ENCODE measurements around the gene AXIN1.
"Not testable (repeated sequence)": the region's sequence is repeated elsewhere in the genome, so short reads cannot be mapped to it uniquely, and the experiment has no call there.

The AXIN1 gene

DNA sequence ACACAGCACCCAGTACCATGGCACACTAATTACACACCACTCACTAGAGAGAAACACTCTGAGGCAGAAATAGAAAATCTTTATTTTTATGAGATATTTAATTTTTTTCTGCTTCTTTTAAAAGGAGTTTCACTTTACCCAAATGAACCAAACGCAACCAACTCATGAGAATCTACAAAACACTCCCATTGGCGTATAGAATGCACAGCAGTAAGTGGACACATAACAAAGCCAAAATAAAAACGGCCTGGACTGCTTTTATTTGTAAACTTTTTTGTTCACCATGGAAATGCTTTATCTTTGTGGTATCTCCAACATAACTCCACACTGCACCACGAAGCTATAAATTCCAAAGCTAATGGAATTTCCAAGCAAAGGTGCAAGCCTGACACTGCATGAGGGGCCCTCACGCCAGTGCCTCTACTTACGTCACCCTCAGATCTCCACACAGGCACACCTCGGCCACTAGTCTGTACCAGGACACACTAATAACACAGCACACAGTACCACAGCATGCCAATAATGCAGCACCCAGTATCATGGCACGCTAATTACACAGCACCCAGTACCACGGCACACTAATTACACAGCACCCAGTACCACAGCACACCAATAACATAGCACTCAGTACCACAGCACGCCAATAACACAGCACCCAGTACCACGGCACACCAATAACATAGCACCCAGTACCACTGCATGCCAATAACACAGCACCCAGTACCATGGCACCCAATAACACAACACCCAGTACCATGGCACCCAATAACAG is 17.5 kb downstream of the AXIN1 start:
- not testable (repeated sequence) for DNase-seq (ENCODE audit: insufficient read length, low spot score); FAIRE-seq

DNA sequence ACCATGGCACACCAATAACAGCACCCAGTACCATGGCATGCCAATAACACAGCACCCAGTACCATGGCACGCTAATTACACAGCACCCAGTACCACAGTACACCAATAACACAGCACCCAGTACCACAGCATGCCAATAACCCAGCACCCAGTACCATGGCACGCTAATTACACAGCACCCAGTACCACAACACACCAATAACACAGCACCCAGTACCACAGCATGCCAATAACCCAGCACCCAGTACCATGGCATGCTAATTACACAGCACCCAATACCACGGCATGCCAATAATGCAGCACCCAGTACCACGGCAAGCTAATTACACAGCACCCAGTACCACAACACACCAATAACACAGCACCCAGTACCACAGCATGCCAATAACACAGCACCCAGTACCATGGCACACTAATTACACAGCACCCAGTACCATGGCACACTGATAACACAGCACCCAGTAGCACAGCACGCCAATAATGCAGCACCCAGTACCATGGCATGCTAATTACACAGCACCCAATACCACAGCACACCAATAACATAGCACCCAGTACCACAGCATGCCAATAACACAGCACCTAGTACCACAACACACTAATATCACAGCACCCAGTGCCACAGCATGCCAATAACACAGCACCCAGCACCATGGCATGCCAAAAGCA is 18.2 kb downstream of the AXIN1 start:
- not testable (repeated sequence) for DNase-seq (ENCODE audit: insufficient read length, low spot score); FAIRE-seq

DNA sequence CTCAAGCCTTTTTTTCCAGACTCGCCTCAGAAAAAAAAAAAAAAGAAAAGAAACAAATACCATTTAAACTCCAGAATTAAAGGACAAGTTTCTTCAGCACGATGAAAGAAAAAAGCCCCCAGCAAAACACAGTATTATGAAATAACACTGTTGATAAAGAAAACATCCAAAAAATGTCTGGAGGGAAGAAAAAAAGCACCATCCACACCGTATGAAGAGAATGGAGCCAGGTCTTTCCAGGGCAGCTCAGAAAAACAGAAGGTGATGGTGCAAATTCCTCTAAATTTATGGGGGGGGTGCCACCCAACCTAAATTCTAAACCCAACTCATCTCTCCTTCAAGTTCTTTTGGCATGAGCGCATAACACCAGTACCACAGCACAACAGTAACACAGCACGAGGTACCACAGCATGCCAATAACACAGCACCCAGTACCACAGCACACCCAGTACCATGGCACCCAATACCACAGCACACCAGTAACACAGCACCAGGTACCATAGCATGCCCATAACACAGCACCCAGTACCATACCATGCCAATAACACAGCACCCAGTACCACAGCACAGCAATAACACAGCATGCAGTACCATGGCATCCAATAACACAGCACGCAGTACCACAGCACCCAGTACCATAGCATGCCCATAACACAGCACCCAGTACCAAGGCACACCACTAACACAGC is 19.0 kb downstream of the AXIN1 start:
- FAIRE-seq (no peak), DNase-seq (ENCODE audit: insufficient read length, low spot score) (no peak)

DNA sequence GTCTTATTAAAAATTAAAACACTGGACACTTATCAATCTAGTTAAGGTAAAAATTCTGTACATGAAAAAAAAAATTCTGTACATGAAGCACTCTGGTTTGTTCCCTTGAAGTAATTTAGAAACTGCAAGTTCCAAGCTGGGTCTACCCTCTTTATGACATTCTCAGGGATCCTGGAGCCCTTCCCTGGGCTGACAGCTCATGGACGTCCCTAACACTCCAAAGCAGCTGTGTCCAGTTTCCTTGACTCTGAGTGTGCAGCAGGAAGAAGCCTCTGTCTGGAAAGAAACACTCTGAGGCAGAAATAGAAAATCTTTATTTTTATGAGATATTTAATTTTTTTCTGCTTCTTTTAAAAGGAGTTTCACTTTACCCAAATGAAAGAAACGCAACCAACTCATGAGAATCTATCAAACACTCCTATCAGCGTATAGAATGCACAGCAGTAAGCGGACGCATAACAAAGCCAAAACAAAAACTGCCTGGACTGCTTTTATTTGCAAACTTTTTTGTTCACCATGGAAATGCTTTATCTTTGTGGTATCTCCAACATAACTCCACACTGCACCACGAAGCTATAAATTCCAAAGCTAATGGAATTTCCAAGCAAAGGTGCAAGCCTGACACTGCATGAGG is 21.2 kb downstream of the AXIN1 start:
- FAIRE-seq; DNase-seq (ENCODE audit: insufficient read length, low spot score): not testable (repeated sequence)

DNA sequence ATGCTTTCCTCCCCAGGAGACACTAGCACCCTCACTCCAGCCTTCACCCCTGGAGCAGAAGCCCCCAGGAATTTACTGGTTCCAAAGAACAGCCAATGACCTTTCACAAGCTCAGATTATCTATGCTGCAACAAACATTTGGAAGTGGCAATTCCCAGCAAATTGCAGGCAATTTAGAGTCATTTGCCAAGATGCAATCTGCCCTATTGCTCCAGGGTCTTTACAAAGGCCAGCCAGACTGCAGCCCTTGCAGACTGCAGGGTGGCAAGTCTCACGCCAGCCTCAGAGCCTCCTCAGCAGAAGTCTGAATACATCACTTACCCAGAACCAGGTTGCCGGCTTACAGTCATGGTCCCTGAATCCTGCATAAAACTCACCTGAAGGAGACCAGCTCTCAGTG is 21.8 kb downstream of the AXIN1 start:
- DNase-seq (ENCODE audit: insufficient read length, low spot score): no peak
- FAIRE-seq: no peak

DNA sequence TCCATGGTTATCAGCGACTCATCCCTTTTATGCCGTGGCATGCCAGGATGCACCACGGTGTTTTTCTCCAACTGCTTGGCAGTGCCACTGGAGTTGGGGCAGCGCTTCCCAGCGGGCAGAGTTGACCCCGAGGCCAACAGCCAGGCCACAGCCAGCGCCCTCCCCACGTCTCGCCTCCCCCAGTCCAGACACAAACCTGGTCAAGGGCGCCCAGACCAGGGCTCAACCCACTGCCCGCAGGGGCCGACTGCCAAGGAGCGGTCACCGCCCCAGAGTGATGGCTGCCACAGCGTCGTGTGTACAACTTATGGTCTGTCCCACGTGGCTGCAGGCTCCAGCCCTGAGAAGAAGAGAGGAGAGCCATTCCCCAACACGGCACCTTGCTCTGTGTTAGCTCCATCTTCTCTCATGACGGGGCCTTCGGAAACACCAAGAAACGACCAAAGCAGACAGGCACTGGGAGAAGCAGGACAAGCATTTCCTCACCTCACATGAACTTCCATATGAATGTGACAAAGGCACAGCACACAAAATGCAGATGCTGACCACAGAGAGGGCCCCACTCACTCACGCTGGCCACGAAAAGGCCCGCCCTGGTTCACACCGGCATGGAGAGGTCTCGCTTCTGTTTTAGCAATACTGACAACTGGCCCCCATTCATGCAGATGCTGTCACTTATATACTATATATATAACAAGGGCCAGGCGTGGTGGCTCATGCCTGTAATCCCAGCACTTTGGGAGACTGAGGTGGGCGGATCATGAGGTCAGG is 27.0 kb downstream of the AXIN1 start:
- no peak for DNase-seq (ENCODE audit: insufficient read length, low spot score)
- no peak for FAIRE-seq

DNA sequence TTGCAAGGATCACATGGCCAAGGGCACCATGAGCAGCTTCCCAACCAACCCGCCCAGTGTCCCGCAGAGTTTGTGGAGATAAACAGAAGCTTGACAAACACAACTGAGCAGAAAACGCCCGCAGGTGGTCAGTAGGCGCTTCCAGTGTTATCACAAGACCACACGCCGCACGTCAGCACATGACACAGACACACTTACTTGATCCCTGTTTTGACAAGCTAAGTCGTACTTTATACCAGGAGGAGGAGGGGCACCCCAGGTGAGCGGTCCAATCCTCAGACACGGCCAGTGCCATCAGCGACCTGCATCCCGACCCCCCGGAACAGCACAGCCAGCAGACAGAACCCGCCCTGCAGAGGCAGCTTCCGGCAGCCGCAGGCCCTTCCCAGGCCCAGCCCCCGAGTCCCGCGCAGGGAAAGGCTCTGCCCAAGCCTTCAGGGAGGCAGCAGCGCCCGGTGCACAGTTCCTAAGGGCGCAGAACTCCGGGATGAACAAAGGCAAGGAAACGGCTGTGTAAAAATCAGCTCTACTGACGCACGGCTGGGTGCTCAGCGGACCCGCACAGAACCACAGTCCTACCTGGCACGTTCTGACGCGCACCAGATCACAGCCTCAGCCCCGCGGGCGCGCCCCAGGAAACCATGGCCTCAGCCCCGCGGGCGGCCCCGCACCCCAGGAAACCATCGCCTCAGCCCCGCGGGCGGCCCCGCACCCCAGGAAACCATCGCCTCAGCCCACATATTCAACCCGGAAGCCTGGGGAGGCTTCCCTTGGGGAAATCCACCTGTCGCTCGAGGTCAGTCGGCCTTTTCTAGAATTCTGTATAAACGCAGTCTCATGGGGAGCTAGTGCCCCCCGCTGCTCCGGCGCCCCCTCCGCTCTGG is 27.8 kb downstream of the AXIN1 start:
- DNase-seq (ENCODE audit: insufficient read length, low spot score) (peak; percentile 68), FAIRE-seq (peak; percentile 75)

DNA sequence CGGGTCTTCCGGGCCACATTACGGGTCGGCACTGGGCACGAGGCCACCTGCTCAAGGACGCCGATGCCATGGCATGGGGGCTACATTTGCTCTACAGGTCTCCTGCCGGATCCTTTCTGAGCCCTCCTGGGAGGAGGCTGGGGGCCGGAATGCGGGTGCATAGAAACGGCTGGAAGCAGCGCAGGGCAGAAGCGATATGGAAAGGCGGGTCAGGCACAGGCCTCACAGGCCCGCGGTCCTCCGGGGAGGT is 28.4 kb downstream of the AXIN1 start:
- DNase-seq (ENCODE audit: insufficient read length, low spot score) (no peak), FAIRE-seq (no peak)

DNA sequence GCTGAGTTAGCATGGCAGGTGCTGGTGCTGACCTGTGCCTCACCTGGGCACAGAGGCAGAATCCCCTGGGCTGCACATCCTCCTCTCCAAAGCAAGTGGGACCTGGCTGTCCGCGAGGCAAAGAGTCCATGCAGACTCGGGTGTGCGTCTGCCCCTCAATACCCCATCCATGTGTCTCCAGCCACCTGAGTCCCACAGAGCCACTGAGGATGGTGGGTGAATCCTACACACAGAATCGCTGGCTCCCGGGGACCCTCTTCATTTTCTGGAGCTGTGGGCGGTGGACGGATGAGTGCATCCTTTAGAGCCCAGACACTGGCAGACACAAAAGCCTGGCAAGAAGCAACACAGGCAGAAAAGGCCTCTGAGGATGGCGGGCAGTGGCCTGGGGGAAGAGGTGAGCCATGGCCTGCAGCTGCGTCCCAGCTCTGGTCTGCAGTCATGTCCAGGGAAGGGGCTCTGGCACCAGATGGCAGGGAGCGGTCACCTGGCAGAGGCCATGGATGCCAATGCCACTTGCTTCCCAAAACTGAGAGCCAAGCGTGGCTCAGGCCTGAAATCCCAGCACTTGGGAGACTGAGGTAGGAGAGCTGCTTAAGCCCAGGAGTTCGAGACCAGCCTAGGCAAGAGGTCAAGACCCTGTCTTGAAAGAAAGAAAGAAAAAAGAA is 29.9 kb downstream of the AXIN1 start:
- DNase-seq (ENCODE audit: insufficient read length, low spot score): no peak
- FAIRE-seq: no peak

DNA sequence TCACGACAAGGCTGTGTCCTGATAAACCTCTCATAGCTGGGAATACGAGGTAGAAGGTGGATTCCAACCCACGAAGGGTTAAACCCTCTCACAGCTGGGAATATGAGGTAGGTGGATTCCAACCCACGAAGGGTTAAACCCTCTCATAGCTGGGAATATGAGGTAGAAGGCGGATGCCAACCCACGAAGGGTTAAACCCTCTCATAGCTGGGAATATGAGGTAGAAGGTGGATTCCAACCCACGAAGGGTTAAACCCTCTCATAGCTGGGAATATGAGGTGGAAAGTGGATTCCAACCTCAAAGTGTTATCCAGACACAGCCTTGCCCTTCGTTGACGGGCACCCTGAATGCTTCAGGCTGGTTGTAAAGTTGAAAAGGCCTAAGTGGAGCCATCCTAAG is 31.0 kb downstream of the AXIN1 start:
- FAIRE-seq (no peak), DNase-seq (ENCODE audit: insufficient read length, low spot score) (no peak)

DNA sequence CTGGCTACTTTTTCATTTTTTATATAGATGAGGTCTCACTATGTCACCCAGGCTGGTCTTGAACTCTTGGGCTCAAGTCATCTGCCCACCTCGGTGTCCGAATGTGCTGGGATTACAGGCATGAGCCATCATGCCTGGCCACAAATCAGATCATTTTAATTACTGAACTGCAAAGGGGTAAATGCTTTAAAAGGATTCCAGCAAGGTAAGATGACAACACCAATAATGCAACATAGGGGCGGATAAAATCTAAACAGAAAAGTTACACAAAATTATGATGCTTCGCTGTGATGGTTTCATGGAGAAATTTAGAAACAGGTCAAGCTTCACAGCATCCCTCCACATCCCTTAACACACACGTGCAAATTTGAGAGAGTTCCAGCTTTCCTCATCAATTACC is 32.3 kb downstream of the AXIN1 start:
- no peak for FAIRE-seq
- DNase-seq (ENCODE audit: insufficient read length, low spot score): no peak

DNA sequence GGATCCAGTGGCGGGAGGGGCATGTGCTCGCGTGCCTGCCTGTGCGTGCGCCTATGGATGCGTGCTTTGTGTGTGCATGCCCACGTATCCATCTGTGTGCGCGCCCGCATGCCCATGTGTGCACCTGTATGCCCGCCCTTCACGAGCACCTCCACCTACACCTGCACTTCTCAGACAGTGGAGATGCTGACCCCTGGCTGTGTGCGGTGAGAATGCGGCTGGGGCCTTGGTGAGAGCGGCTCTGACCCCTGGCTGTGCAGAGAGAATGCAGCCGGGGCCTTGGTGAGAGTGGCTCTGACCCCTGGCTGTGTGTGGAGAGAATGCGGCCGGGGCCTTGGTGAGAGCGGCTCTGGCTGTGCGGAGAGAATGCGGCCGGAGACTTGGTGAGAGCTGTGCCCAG is 33.9 kb downstream of the AXIN1 start:
- DNase-seq (ENCODE audit: insufficient read length, low spot score): no peak
- no peak for FAIRE-seq

DNA sequence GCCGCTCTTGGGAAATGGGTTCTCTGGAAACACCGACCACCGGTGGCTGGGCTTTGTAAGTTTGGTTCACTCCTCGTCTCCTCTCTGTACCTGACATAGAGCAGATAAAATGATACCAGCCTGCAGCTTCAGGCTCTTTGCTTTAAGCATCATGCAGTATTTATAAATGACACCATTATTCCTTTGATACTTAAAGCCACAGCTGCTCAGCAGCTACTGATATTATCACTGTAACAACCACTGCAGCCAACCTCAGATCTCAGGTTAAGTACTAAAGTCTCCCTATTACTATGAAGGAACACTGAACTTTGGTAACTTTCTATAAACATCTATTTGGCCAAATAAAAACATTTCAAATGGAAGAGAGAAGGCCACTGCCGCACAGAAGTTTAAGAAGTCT is 34.9 kb downstream of the AXIN1 start:
- DNase-seq (ENCODE audit: insufficient read length, low spot score) (no peak), FAIRE-seq (no peak)

DNA sequence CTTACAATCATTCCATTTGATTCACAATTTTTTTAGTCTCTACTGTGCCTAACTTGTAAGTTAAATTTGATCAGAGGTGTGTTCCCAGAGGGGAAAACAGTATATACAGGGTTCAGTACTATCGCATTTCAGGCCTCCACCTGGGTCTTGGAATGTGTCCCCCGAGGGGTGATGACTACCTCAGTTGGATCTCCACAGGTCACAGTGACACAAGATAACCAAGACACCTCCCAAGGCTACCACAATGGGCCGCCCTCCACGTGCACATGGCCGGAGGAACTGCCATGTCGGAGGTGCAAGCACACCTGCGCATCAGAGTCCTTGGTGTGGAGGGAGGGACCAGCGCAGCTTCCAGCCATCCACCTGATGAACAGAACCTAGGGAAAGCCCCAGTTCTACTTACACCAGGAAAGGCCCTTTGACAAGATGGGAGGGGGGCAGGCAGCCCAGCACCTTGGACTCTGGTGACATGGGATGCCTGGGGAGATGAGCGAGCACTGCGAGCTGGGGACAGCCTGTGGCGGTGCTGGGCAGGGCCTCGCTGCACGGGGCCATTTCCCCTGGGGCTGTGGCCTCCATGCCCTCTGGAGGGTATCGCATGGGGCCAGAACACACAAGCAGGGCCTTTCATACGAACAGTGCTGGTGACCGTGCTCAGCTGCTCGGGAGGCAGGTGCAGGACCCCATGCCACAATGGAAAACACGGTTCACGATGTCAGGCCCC is 35.6 kb downstream of the AXIN1 start:
- DNase-seq (ENCODE audit: insufficient read length, low spot score) (no peak), FAIRE-seq (no peak)

DNA sequence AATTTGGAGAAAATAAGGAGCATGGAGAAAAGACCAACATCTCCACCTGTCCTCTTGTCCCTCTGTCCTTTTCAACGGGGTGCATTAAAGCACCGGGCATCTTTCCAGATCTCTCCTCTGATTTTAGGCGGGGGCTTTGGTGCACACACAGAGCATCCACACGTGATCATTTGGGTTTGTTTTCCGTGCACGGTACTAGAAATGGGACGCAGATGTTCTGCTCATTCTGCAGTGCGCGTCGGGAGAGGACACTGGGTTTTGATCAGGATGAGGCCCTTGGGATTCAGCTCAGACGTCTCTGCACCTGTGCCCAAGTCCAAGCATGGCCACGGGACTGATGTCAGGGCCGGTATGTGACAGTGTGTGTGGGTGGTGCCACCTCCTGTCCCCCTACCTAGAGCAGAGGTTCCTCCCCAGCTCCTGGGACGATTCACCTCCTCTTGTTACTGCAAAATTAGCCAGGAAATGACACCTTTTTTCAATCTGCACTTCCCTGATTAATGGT is 37.7 kb downstream of the AXIN1 start:
- FAIRE-seq (no peak), DNase-seq (ENCODE audit: insufficient read length, low spot score) (no peak)

DNA sequence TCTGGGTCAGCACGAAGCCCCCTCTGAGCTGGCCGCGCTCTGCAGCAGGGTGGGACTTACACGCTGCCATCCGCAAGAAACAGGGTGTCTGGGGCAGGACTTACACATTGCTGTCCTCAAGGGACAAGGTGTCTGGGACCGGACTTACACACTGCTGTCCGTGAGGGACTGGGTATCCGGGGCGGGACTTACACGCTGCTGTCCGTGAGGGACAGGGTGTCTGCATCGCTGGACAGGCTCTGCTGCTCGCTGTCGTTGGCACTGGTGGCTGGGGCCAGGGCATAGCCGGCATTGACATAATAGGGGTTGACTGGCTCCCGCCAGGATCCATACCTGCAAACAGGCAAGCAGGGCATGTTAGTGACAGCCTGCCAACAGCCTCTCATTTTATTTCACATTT is 38.2 kb downstream of the AXIN1 start:
- FAIRE-seq: no peak
- DNase-seq (ENCODE audit: insufficient read length, low spot score): no peak

DNA sequence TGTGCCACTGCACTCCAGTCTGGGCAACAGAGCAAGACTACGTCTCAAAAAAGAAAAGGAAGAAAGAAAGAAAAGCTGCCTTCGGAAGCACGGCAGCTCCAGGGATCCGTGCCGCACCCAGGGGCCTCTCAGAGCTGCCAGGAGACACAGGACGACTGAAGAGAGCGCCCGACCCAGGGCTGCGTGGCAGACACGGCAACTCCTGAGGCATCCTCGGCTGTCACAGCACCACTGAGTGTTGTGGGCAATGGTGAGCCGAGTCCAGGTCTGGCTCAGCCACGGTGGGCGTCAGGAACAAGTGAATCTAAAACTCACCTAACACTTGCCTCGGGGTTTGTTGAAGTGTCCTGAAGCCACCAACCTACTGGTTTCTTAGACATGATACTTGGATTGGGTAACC is 40.8 kb downstream of the AXIN1 start:
- FAIRE-seq: no peak
- no peak for DNase-seq (ENCODE audit: insufficient read length, low spot score)

DNA sequence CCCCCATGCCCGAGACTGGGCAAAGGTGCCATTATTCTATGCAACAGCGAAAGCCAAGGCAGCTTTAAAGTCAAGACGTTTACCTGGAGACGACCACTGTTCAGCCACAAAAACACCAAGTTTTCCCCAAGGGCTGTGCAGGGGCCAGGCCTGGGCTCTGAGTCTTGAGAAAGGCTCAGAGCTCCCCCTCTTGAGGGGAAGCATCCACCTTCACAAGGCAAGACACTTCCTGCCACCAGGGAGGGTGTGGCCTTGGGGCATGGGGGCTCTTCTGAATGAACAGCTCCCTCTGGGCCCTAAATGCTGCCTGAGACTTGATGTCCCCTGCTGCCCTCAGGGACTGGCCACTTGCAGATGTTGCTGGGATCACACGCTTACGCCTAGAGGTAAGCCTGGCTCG is 43.0 kb downstream of the AXIN1 start:
- FAIRE-seq (no peak), DNase-seq (ENCODE audit: insufficient read length, low spot score) (no peak)
